Measurements from ENCODE around the gene TOMM6. TPM values are rescaled to one million over a fixed set of nuclear protein-coding genes. Genes with fewer than 3 reads are reported as not detected.
A peak's percentile ranks its signal among the peaks of the same experiment; 100 is the strongest.

TOMM6 gene
- polyA plus RNA-seq, 1 donor from 2014 or later, result 184 TPM

DNA sequence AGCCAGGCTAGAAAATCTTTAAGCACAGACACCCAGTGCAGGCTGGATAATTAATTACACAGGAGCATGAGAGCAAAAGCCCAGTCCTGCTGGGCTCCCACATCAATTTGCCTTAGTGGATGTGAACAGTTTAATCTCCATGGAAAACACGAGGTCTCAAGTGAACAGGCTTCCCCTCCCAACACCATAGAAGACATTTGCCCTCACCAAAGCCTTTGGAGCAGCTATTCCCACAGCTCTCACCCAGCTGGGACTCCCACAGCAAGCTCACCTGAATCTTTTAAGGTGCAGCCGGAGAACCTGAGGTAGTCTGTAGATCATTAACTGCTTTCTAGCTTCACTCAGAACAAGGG lies 12.0 kb downstream of the TOMM6 start:
- Histone ChIP-seq H3K36me3 (ENCODE audit: insufficient read depth, low read length) (peaks cover 5% of the 10 kb centered on the region), H3K4me2 (ENCODE audit: low read length) (no peak overlapping the region), H4K20me1 (ENCODE audit: insufficient read depth) (no peaks in the 10 kb centered on the region), H3K9me2 (ENCODE audit: insufficient read depth, low read length) (no peaks in the 10 kb centered on the region), H3K4me3 (ENCODE audit: low read length) (no peak overlapping the region), H3K79me2 (replicated peaks; ENCODE audit: insufficient read depth, low read length) (no peaks in the 10 kb centered on the region), H3F3A (ENCODE audit: insufficient read depth, low read length, poor library complexity, severe bottlenecking) (no peaks in the 10 kb centered on the region), H3K27me3 (ENCODE audit: insufficient read depth, low read depth, low read length) (no peaks in the 10 kb centered on the region), H3K27ac (ENCODE audit: low read length) (no peak overlapping the region), H3K9me3 (ENCODE audit: low read length) (no peaks in the 10 kb centered on the region), H2AFZ (ENCODE audit: low read depth, low read length) (no peak overlapping the region), H3K9ac (ENCODE audit: low read length) (no peak overlapping the region)
- no peak for TF ChIP-seq SMC3 (conservative IDR thresholded peaks at IDR 0.05; ENCODE audit: poor library complexity)
- TF ChIP-seq EP300 (conservative IDR thresholded peaks at IDR 0.05; ENCODE audit: poor library complexity, severe bottlenecking), result no peak
- TF ChIP-seq, protein P1, sequence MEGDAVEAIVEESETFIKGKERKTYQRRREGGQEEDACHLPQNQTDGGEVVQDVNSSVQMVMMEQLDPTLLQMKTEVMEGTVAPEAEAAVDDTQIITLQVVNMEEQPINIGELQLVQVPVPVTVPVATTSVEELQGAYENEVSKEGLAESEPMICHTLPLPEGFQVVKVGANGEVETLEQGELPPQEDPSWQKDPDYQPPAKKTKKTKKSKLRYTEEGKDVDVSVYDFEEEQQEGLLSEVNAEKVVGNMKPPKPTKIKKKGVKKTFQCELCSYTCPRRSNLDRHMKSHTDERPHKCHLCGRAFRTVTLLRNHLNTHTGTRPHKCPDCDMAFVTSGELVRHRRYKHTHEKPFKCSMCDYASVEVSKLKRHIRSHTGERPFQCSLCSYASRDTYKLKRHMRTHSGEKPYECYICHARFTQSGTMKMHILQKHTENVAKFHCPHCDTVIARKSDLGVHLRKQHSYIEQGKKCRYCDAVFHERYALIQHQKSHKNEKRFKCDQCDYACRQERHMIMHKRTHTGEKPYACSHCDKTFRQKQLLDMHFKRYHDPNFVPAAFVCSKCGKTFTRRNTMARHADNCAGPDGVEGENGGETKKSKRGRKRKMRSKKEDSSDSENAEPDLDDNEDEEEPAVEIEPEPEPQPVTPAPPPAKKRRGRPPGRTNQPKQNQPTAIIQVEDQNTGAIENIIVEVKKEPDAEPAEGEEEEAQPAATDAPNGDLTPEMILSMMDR (IDR thresholded peaks at IDR 0.05; ENCODE audit: poor library complexity, severe bottlenecking), result no peak

DNA sequence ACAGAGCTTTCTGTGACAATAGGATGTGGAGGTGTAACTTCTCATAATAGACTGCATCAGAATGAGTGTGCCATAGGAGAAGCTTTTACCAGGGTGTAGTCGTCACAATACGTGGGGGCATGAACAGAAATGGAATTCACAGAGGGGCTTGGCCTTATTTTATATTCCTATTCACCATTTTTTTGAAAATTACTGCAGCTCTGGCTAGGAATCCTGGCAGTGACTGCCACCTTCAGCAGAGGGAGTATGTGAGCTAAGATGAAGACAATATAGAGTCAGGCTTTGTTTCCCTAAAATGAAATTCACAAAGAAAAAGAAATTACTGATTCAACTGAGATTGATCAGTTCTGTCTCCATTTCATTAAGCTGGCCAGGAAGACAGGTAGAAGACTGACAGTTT lies 13.9 kb downstream of the TOMM6 start:
- no peaks in the 10 kb centered on the region for H4K20me1 ChIP-seq (ENCODE audit: insufficient read depth)
- H3K4me2 ChIP-seq (ENCODE audit: low read length), result no peak overlapping the region
- H3K79me2 ChIP-seq (replicated peaks; ENCODE audit: insufficient read depth, low read length), result no peaks in the 10 kb centered on the region
- H3F3A ChIP-seq (ENCODE audit: insufficient read depth, low read length, poor library complexity, severe bottlenecking), result no peaks in the 10 kb centered on the region
- TF ChIP-seq, protein P2, sequence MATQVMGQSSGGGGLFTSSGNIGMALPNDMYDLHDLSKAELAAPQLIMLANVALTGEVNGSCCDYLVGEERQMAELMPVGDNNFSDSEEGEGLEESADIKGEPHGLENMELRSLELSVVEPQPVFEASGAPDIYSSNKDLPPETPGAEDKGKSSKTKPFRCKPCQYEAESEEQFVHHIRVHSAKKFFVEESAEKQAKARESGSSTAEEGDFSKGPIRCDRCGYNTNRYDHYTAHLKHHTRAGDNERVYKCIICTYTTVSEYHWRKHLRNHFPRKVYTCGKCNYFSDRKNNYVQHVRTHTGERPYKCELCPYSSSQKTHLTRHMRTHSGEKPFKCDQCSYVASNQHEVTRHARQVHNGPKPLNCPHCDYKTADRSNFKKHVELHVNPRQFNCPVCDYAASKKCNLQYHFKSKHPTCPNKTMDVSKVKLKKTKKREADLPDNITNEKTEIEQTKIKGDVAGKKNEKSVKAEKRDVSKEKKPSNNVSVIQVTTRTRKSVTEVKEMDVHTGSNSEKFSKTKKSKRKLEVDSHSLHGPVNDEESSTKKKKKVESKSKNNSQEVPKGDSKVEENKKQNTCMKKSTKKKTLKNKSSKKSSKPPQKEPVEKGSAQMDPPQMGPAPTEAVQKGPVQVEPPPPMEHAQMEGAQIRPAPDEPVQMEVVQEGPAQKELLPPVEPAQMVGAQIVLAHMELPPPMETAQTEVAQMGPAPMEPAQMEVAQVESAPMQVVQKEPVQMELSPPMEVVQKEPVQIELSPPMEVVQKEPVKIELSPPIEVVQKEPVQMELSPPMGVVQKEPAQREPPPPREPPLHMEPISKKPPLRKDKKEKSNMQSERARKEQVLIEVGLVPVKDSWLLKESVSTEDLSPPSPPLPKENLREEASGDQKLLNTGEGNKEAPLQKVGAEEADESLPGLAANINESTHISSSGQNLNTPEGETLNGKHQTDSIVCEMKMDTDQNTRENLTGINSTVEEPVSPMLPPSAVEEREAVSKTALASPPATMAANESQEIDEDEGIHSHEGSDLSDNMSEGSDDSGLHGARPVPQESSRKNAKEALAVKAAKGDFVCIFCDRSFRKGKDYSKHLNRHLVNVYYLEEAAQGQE (IDR thresholded peaks at IDR 0.05; ENCODE audit: borderline replicate concordance), result no peak
- no peak for TF ChIP-seq EZH2 (IDR thresholded peaks at IDR 0.05; ENCODE audit: borderline replicate concordance, insufficient read depth, low read length, poor library complexity, severe bottlenecking)
- no peak for TF ChIP-seq EP300 (conservative IDR thresholded peaks at IDR 0.05; ENCODE audit: poor library complexity, severe bottlenecking)
- TF ChIP-seq POLR2AphosphoS5 (IDR thresholded peaks at IDR 0.05), result no peak
- no peak for TF ChIP-seq TAF1 (IDR thresholded peaks at IDR 0.05; ENCODE audit: low read depth)
- TF ChIP-seq RAD21 (conservative IDR thresholded peaks at IDR 0.05), result peak; percentile 66
- TF ChIP-seq SMC3 (conservative IDR thresholded peaks at IDR 0.05; ENCODE audit: poor library complexity), result peak; percentile 73
- TF ChIP-seq, protein P1 (IDR thresholded peaks at IDR 0.05; ENCODE audit: poor library complexity, severe bottlenecking), result peak; percentile 74
- H3K4me3 ChIP-seq (ENCODE audit: low read length), result no peak overlapping the region
- no peak overlapping the region for H2AFZ ChIP-seq (ENCODE audit: low read depth, low read length)
- no peaks in the 10 kb centered on the region for H3K36me3 ChIP-seq (ENCODE audit: insufficient read depth, low read length)
- peak overlapping the region; percentile 41 for H3K27ac ChIP-seq (ENCODE audit: low read length)
- H3K9ac ChIP-seq (ENCODE audit: low read length), result no peak overlapping the region
- no peaks in the 10 kb centered on the region for H3K27me3 ChIP-seq (ENCODE audit: insufficient read depth, low read depth, low read length)
- H3K9me2 ChIP-seq (ENCODE audit: insufficient read depth, low read length), result no peaks in the 10 kb centered on the region
- H3K9me3 ChIP-seq (ENCODE audit: low read length), result no peaks in the 10 kb centered on the region
